Endothelial cell of umbilical vein (primary cell): ENCODE measurements around the gene NMT2. TPM values are rescaled to one million over a fixed set of nuclear protein-coding genes. Genes with fewer than 3 reads are reported as not detected.
A peak's percentile ranks its signal among the peaks of the same experiment; 100 is the strongest.

Source experiments
- BruUV-seq: library from RNA; stranded (reverse); fragments of 400-500 nt; replicated peaks from 2 replicates; lab custom pipeline; 2021; lab: Mats Ljungman, UMichigan
- CTCF ChIA-PET: fragments of 300-600, 350-600 bp; sonication (Branson Sonifier 250); formaldehyde crosslinking; loops from one replicate; lab custom pipeline; 2021; ENCODE audit warnings: antibody characterized with exemption, inconsistent platforms; lab: Charles Lee
- POLR2A ChIA-PET: fragments of 300-600, 350-600 bp; sonication (Branson Sonifier 250); formaldehyde crosslinking; loops from one replicate; lab custom pipeline; 2021; ENCODE audit warnings: antibody characterized with exemption, inconsistent platforms; lab: Charles Lee
- DNase-seq: peaks from one replicate; pipeline ENCODE4 v3.0.0-alpha.2; 2011; ENCODE audit warnings: low read depth, low spot score
- FAIRE-seq: peaks from 2 replicates; lab custom pipeline; 2011; peaks lifted over from hg19 to GRCh38; lab: Jason Lieb, UNC
- H2AFZ ChIP-seq: 2 replicates; pipeline ENCODE4 v1.6.0; 2012; ENCODE audit warnings: low read depth, low read length, control low read depth, inconsistent platforms
- H3K27ac ChIP-seq: 2 replicates; pipeline ENCODE4 v1.5.1; 2011; ENCODE audit warnings: low read depth, mild to moderate bottlenecking, control low read depth, low read length, moderate library complexity; ENCODE audit not compliant: insufficient read depth
- H3K27me3 ChIP-seq, 2 experiments: 2 replicates each; pipeline versions ENCODE4 v1.6.0 to v1.6.1; 2011; ENCODE audit warnings: low read length in 2 of 2, mixed read lengths in 1 of 2; ENCODE audit not compliant: control insufficient read depth in 2 of 2, insufficient read depth in 2 of 2
- H3K36me3 ChIP-seq, 2 experiments: 2 replicates in 1 of 2; 3 replicates in 1 of 2; pipeline ENCODE4 v1.5.1; 2011; ENCODE audit warnings: low read length in 2 of 2, mild to moderate bottlenecking in 1 of 2, moderate library complexity in 1 of 2; ENCODE audit not compliant: control insufficient read depth in 2 of 2, insufficient read depth in 2 of 2; ENCODE audit errors: extremely low read depth in 1 of 2
- H3K4me1 ChIP-seq: 3 replicates; pipeline ENCODE4 v1.5.1; 2011; ENCODE audit warnings: mild to moderate bottlenecking, low read length; ENCODE audit not compliant: control insufficient read depth, insufficient read depth; ENCODE audit errors: extremely low read depth
- H3K4me2 ChIP-seq: 2 replicates; pipeline ENCODE4 v1.6.1; 2011; ENCODE audit warnings: low read length, control low read depth, mixed read lengths; ENCODE audit not compliant: insufficient read depth
- H3K4me3 ChIP-seq, 3 experiments: fragments of 200-600 bp in 1 of 3; sonication (generic), shearing (Covaris generic) in 1 of 3; replicated peaks in 1 of 3; 2 replicates each; pipeline ENCODE4 v1.5.1; 2011 to 2016; ENCODE audit warnings: control low read depth in 3 of 3, low read length in 3 of 3, mild to moderate bottlenecking in 2 of 3, inconsistent platforms in 1 of 3, low read depth in 1 of 3, moderate library complexity in 1 of 3; ENCODE audit not compliant: insufficient read depth in 1 of 3
- H3K79me2 ChIP-seq: 2 replicates; pipeline ENCODE4 v1.6.0; 2012; ENCODE audit warnings: low read length, inconsistent platforms; ENCODE audit not compliant: control insufficient read depth, insufficient read depth
- H3K9ac ChIP-seq: replicated peaks from 2 replicates; pipeline ENCODE3; 2011; ENCODE audit warnings: low read length, control low read depth; ENCODE audit not compliant: insufficient read depth; ENCODE audit errors: extremely low read depth
- H3K9me1 ChIP-seq: replicated peaks from 3 replicates; pipeline ENCODE4 v1.6.0; 2011; ENCODE audit warnings: mild to moderate bottlenecking, low read length; ENCODE audit not compliant: control insufficient read depth, insufficient read depth; ENCODE audit errors: extremely low read depth
- H3K9me3 ChIP-seq: replicated peaks from 2 replicates; pipeline ENCODE4 v1.5.1; 2012; ENCODE audit warnings: low read length, inconsistent platforms; ENCODE audit not compliant: control insufficient read depth, insufficient read depth
- H4K20me1 ChIP-seq: replicated peaks from 2 replicates; pipeline ENCODE3; 2011; ENCODE audit warnings: mild to moderate bottlenecking, low read length; ENCODE audit not compliant: control insufficient read depth, insufficient read depth; ENCODE audit errors: extremely low read depth
- GATA2 ChIP-seq: IDR thresholded peaks from 2 replicates; pipeline ENCODE4 v1.7.0; 2011; ENCODE audit warnings: low read depth, mild to moderate bottlenecking, moderate library complexity, mixed read lengths, low read length; ENCODE audit not compliant: insufficient read length, insufficient read depth
- MYC ChIP-seq: IDR thresholded peaks from one replicate; pipeline ENCODE4 v1.6.1; 2011; ENCODE audit warnings: mild to moderate bottlenecking, low read depth, low read length
- POLR2A ChIP-seq: IDR thresholded peaks from 2 replicates; pipeline ENCODE4 v1.6.1; 2012; ENCODE audit warnings: low read depth, mild to moderate bottlenecking, control low read depth, low read length
- POLR2AphosphoS5 ChIP-seq: IDR thresholded peaks from 2 replicates; pipeline ENCODE4 v1.6.1; 2012; ENCODE audit warnings: low read depth, mild to moderate bottlenecking, control low read depth, low read length, moderate library complexity; ENCODE audit not compliant: insufficient read depth
- dilution Hi-C: fragments of 300-500 bp; cut with MboI; formaldehyde crosslinking; loops from one replicate; pipeline ENCODE4 v1.15.0; 2019; ENCODE audit warnings: low sequenced_read_pairs; ENCODE audit not compliant: extremely low pct_ligation_motif_present
- intact Hi-C: fragments of 100-400 bp; cut with micrococcal nuclease; formaldehyde crosslinking; loops from one replicate; pipeline ENCODE4 v1.10.0; 2022
- polyA plus RNA-seq, 4 experiments: library from polyadenylated mRNA; depleted of rRNA in 3 of 4; stranded (reverse) in 3 of 4; unstranded in 1 of 4; fragments of >200 nt; gene quantifications; 2 replicates each; pipeline versions ENCODE4 v1.2.1 to v1.2.3, GENCODE V29; 2011 to 2012; ENCODE audit warnings: missing spikeins in 1 of 4
- total RNA-seq: library from RNA; stranded (reverse); gene quantifications from 2 replicates; pipeline ENCODE4 v1.2.3, GENCODE V29; 2021
- TF ChIP-seq, protein P1 (sequence below): IDR thresholded peaks from 2 replicates; pipeline ENCODE4 v1.6.1; 2011; ENCODE audit not compliant: insufficient read depth, insufficient read length

NMT2 gene
- total and polyA plus RNA-seq, 2 donors (not counting 3 experiments of a cell fraction or from before 2014, with no cell fraction given): 39.0 to 109 TPM

GRCh38 chr10:15123749-15124184, 44.7 kb downstream of the NMT2 start:
- H3K27ac ChIP-seq: no peak overlapping the region
- H3K4me2 ChIP-seq: no peak overlapping the region
- no peak overlapping the region for H3K9ac ChIP-seq
- no peaks in the 10 kb centered on the region for H4K20me1 ChIP-seq
- H2AFZ ChIP-seq: no peak overlapping the region
- H3K4me1 ChIP-seq: peaks cover 4% of the 10 kb centered on the region
- DNase-seq (peak; percentile 66), FAIRE-seq (peak; percentile 26)
- dilution Hi-C loops (no loop called here), intact Hi-C loops (no loop called here)
- ChIA-PET POLR2A (no interaction called here), CTCF (interaction anchor here (1.0 to 1.9 kb wide), 5 partner anchors 17 to 247 kb away, joined by 4 to 9 read pairs (median 6); partner anchors contain the start of genes FAM171A1 and NMT2)
- H3K9me3 ChIP-seq: no peaks in the 10 kb centered on the region
- peaks cover 20 to 34% of the 10 kb centered on the region in 2 experiments for H3K36me3 ChIP-seq
- BruUV-seq: no TSS peak
- H3K9me1 ChIP-seq: no peaks in the 10 kb centered on the region
- no peaks in the 10 kb centered on the region for H3K27me3 ChIP-seq
- H3K79me2 ChIP-seq: peaks cover 9% of the 10 kb centered on the region
- H3K4me3 ChIP-seq: no peak overlapping the region
- TF ChIP-seq POLR2AphosphoS5 (no peak), GATA2 (peak; percentile 35), POLR2A (no peak)

DNA sequence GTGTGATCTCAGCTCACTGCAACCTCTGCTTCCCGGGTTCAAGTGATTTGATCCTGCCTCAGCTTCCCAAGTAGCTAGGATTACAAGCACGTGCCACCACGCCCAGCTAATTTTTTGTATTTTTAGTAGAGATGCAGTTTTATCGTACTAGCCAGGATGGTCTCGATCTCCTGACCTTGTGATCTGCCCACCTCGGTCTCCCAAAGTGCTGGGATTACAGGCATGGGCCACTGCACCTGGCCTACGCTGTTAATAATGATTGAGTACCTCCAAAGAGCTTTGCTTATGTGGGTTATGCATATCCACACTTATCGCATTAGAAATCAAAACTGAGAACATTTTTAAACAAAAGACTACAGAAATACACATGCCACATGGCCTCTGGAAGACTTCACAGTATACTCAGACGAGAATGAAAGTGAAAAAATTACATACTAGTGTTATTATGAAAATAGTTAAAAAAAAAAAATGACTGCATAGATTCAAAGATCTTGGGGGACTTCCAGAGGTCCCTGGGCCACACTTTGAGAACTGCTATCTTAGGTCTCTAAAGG, 45.9 kb downstream of the NMT2 start:
- DNase-seq (no peak), FAIRE-seq (no peak)
- no peak overlapping the region for H3K4me2 ChIP-seq
- TF ChIP-seq MYC: no peak
- TF ChIP-seq, protein P1, sequence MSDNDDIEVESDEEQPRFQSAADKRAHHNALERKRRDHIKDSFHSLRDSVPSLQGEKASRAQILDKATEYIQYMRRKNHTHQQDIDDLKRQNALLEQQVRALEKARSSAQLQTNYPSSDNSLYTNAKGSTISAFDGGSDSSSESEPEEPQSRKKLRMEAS: no peak
- peaks cover 11% of the 10 kb centered on the region for H3K79me2 ChIP-seq
- CTCF ChIA-PET: interaction anchor here (0.7 to 1.4 kb wide), 2 partner anchors 16 to 937 kb away, joined by 3 read pairs; no protein-coding TSS in a partner anchor
- H3K27me3 ChIP-seq: no peaks in the 10 kb centered on the region
- POLR2A ChIA-PET: no interaction called here
- H4K20me1 ChIP-seq: no peaks in the 10 kb centered on the region
- no peak overlapping the region for H3K9ac ChIP-seq
- no TSS peak for BruUV-seq
- intact Hi-C loops (no loop called here), dilution Hi-C loops (no loop called here)
- no peaks in the 10 kb centered on the region for H3K9me1 ChIP-seq
- H2AFZ ChIP-seq: no peak overlapping the region
- H3K27ac ChIP-seq: no peak overlapping the region
- H3K36me3 ChIP-seq: peaks cover 23 to 34% of the 10 kb centered on the region in 2 experiments
- no peaks in the 10 kb centered on the region for H3K9me3 ChIP-seq
- H3K4me3 ChIP-seq: no peak overlapping the region
- peaks cover 4% of the 10 kb centered on the region for H3K4me1 ChIP-seq
